BLaER1 (cell line): ENCODE results near the gene HBS1L.

Experiments used
- H3K27ac ChIP-seq: shearing (Covaris generic); formaldehyde crosslinking; 2 replicates; pipeline ENCODE4 v1.8.1; 2022
- H3K27me3 ChIP-seq: shearing (Covaris generic); formaldehyde crosslinking; 2 replicates; pipeline ENCODE4 v1.8.1; 2022
- H3K36me3 ChIP-seq: shearing (Covaris generic); formaldehyde crosslinking; 2 replicates; pipeline ENCODE4 v1.8.1; 2022
- H3K4me1 ChIP-seq: shearing (Covaris generic); formaldehyde crosslinking; 2 replicates; pipeline ENCODE4 v1.8.1; 2022
- H3K4me2 ChIP-seq: shearing (Covaris generic); formaldehyde crosslinking; 2 replicates; pipeline ENCODE4 v1.8.1; 2022
- H3K4me3 ChIP-seq: shearing (Covaris generic); formaldehyde crosslinking; 2 replicates; pipeline ENCODE4 v1.8.1; 2022
- H3K9ac ChIP-seq: shearing (Covaris generic); formaldehyde crosslinking; 2 replicates; pipeline ENCODE4 v1.8.1; 2022
- H3K9me3 ChIP-seq: shearing (Covaris generic); formaldehyde crosslinking; 2 replicates; pipeline ENCODE4 v1.8.1; 2022
- H4K20me1 ChIP-seq: shearing (Covaris generic); formaldehyde crosslinking; 2 replicates; pipeline ENCODE4 v1.8.1; 2022
- Cebpa-rat ChIP-seq: shearing (Covaris generic); IDR thresholded peaks from 2 replicates; pipeline ENCODE4 v1.8.1; 2022

Gene HBS1L

DNA sequence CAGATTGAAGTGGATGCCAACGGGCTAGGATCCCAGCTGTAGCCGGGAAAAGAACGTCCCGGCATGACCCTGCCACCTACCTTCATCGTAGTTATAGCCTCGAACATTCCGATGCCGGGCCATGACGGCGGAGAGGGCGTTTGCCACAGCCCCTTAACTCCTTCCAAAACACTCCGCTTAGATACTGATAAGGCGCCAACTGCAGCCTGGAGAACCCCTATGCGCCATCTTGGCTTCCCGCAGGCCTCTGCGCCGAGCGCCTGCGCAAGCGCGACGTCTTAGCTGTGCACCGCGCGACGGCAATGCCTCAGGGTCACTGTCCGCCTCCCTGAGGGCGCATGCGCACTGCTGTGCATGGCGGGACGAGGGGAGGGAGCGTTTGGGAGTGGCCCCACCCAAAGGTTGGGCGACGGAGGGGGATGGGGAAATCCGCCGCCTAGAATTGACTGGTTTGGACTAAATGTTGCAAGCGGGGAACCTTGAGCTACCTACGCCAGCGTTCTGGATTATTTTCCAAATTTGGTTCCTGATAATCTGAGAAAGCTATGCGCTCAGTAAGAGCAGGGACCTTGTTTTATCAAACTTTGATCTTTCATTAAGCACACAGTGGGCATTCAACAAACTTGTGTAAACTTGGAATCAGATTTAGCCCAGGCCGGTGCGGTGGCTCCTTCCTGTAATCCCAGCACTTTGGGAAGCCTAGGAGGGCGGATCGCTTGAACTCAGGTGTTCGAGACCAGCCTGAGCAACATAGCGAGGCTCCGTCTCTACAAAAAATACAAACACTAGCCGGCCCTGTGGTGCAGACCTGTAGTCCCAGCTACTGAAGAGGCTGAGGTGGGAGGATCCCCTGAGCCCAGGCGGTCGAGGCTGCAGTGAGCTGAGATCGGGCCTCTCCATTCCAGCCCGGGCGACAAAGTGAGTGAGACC lies at the start of gene HBS1L:
TSS of gene HBS1L (minus strand) at position 254 of the 930 bp plus-strand sequence. CDS start at position 123, 131 bp downstream.
- peak within 1 kb of the TSS; percentile 96 for H3K9ac ChIP-seq
- peaks cover 42% of the 10 kb centered on the region for H3K4me1 ChIP-seq
- no peaks in the 10 kb centered on the region for H3K9me3 ChIP-seq
- H3K4me2 ChIP-seq = peak within 1 kb of the TSS; percentile 90
- H4K20me1 ChIP-seq = peaks cover 37% of the 10 kb centered on the region
- H3K4me3 ChIP-seq = peak within 1 kb of the TSS; percentile 86
- no peak for TF ChIP-seq Cebpa-rat
- H3K27me3 ChIP-seq = no peaks in the 10 kb centered on the region
- peak within 1 kb of the TSS; percentile 92 for H3K27ac ChIP-seq
- H3K36me3 ChIP-seq = peaks cover 20% of the 10 kb centered on the region

DNA sequence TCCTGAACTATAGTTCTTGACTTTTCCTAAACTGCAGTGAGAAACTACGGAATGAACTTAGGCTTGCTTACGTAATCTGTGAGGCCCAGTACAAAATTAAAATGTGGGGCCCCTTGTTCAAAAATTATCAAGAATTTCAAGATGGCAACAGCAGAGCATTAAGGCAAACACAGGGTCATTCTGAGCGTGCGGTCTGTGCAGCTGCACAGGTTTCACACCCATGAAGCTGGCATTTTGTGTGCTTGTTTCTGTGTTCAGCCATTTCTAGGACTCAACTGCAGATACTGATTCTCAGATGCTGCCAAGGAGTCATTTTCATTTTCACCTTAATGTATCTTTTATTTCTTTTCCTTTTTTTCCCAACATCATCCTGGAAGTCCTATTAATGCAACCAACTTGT lies 49.6 kb upstream of the HBS1L start:
- peak overlapping the region; percentile 49; the same call in 1 of the 2 replicates for H3K9ac ChIP-seq
- H3K36me3 ChIP-seq = no peaks in the 10 kb centered on the region
- H3K4me2 ChIP-seq = peak overlapping the region; percentile 76
- H3K27me3 ChIP-seq = no peaks in the 10 kb centered on the region
- no peaks in the 10 kb centered on the region for H4K20me1 ChIP-seq
- H3K27ac ChIP-seq = peak overlapping the region; percentile 91
- no peak for TF ChIP-seq Cebpa-rat
- H3K4me3 ChIP-seq = no peak overlapping the region
- H3K9me3 ChIP-seq = peaks cover 32% of the 10 kb centered on the region
- peaks cover 94% of the 10 kb centered on the region for H3K4me1 ChIP-seq

DNA sequence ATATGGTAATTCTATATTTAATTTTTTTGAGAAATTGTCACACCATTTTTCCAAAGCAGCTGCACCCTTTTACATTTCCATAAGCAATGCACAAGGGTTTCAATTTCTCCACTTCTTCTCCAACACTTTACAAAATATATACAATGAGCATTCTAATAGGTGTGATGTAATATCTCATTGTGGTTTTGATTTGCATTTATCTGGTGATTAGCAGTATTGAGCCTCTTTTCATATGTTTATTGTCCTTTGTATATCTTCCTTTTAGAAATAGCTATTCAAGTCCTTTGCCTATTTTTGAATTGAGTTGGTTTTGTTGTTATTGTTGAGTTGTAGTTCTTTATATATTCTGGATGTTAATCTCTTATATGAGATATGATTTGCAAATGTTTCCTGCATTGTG lies 47.6 kb upstream of the HBS1L start:
- H3K9ac ChIP-seq = no peak overlapping the region
- peaks cover 84% of the 10 kb centered on the region for H3K4me1 ChIP-seq
- peaks cover 22% of the 10 kb centered on the region for H3K9me3 ChIP-seq
- peak overlapping the region; percentile 91 for H3K27ac ChIP-seq
- H3K27me3 ChIP-seq = no peaks in the 10 kb centered on the region
- no peak overlapping the region for H3K4me3 ChIP-seq
- H3K4me2 ChIP-seq = peak overlapping the region; percentile 76
- TF ChIP-seq Cebpa-rat = no peak
- no peaks in the 10 kb centered on the region for H4K20me1 ChIP-seq
- H3K36me3 ChIP-seq = no peaks in the 10 kb centered on the region

DNA sequence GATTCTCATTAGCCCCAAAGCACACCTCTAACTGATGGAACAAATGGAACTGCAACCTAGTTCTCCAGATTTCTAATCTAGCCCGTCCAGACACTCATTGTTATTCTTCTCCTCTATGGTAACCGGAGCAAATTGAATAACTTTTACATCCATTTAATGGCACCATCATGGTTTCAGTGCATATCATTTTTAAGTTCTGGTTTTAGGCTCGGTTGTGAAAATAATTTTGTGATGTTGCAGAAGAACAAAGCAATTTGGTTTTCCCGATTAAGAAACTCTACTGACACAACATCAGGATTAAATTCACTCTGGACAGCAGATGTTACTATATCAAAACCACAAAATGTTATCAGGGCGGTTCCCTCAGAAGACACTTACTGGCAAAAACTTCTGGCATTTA lies 42.5 kb upstream of the HBS1L start:
- H3K4me2 ChIP-seq = no peak overlapping the region
- no peak overlapping the region for H3K9ac ChIP-seq
- peaks cover 25% of the 10 kb centered on the region for H3K9me3 ChIP-seq
- H3K36me3 ChIP-seq = no peaks in the 10 kb centered on the region
- H4K20me1 ChIP-seq = no peaks in the 10 kb centered on the region
- peaks cover 73% of the 10 kb centered on the region for H3K4me1 ChIP-seq
- TF ChIP-seq Cebpa-rat = no peak
- H3K27me3 ChIP-seq = no peaks in the 10 kb centered on the region
- H3K4me3 ChIP-seq = no peak overlapping the region
- H3K27ac ChIP-seq = no peak overlapping the region

DNA sequence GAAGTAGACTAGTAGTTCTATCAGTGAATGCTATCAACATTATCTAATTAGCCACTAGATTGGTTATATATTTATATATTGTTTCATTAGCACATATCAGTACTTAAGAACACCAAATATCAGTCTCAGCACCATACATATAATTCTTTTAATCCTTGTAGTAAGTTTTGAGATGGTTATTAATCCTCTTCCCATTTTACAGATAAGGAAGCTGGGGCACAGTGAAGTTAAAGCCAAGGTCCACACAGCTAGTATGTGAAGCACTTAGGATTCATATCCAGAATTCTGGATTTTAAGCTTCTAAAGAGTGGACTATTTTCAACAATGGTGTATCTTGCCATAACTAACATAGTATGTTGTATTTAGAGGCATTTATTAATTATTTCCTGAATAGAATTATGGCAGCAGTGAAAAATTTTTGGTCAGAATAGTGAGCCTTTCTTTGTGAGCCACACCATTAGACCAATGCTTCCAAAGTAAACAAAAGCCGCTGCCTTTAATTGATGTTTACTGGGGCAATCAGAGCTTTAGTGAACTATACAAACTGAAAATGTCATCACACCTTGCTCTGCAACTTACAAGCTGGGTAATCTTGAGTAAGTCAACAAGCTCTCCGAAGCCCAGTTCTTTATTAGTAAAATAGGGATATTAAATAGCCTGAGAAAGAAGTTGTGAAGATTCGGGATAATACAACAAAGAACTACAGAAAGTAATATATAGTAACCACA lies 41.9 kb upstream of the HBS1L start:
- Histone ChIP-seq H3K9ac (no peak overlapping the region), H3K4me3 (no peak overlapping the region), H4K20me1 (no peaks in the 10 kb centered on the region), H3K4me1 (peaks cover 73% of the 10 kb centered on the region), H3K36me3 (no peaks in the 10 kb centered on the region), H3K9me3 (peaks cover 24% of the 10 kb centered on the region), H3K4me2 (no peak overlapping the region), H3K27me3 (no peaks in the 10 kb centered on the region), H3K27ac (no peak overlapping the region)
- TF ChIP-seq Cebpa-rat = no peak

DNA sequence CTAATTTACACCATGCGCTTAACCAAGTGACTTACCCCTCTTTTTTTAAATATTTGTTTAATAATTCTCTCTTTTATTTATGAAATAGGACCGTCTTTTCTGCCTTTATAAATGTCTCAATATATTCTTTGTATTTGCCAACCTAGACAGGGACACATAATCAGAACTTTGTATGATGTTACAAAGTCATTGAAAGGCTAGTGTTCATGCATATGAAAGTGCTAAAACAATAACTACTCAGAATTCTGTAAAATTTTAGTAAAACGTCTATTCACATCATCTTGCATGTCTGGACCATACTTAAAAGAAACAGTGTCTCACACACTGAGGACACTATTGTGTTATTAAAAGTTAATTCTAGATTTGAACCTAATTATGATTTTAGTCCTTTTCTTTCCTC lies 41.1 kb upstream of the HBS1L start:
- peaks cover 16% of the 10 kb centered on the region for H3K9me3 ChIP-seq
- no peak overlapping the region for H3K9ac ChIP-seq
- no peak overlapping the region for H3K27ac ChIP-seq
- no peak overlapping the region for H3K4me2 ChIP-seq
- no peak for TF ChIP-seq Cebpa-rat
- no peak overlapping the region for H3K4me3 ChIP-seq
- no peaks in the 10 kb centered on the region for H4K20me1 ChIP-seq
- peaks cover 73% of the 10 kb centered on the region for H3K4me1 ChIP-seq
- H3K27me3 ChIP-seq = no peaks in the 10 kb centered on the region
- H3K36me3 ChIP-seq = no peaks in the 10 kb centered on the region

DNA sequence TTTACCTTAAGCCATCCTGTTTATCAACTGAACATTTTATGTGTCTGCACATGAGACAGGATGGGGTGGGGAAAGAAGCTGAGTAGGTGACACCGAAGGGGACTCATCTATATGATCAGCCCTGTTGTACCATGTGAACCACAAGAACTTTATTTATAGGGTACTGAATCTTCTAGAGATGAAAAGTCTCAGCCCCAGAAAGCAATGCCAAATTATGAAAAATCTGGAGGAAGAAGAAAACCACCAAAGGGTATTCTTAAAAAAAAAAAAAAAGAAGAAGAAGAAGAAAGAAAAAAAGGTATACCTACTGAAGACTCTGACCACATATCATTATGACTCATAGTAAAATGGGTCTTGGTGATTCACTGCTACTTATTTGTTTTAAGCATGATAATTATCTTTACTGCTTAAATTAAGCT lies 39.8 kb upstream of the HBS1L start:
- Histone ChIP-seq H3K9me3 (peaks cover 5% of the 10 kb centered on the region; the same call in 1 of the 2 replicates), H3K9ac (no peak overlapping the region), H3K4me3 (no peak overlapping the region), H4K20me1 (no peaks in the 10 kb centered on the region), H3K27me3 (no peaks in the 10 kb centered on the region), H3K4me2 (peak overlapping the region; percentile 51), H3K4me1 (peaks cover 78% of the 10 kb centered on the region), H3K27ac (no peak overlapping the region), H3K36me3 (no peaks in the 10 kb centered on the region)
- no peak for TF ChIP-seq Cebpa-rat

DNA sequence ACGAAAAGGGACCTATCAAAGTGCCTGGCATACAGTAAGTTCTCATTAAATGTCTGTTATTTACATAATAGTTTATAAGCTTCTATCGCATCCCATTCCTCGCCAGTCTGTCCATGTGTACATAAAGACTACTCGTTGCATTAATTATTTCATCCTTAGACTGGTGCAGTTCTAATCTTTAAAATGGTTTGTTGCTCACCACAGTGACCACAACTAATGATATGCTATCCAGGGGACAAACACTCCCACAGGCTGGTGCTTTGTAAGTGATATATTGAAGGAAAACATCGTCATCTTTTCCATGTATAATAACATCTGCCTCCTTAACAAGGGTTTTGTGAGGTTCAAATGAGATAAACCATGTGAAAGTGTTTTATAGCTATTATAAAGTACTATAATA lies 39.0 kb upstream of the HBS1L start:
- peaks cover 5% of the 10 kb centered on the region; the same call in 1 of the 2 replicates for H3K9me3 ChIP-seq
- no peak for TF ChIP-seq Cebpa-rat
- H3K27me3 ChIP-seq = no peaks in the 10 kb centered on the region
- peaks cover 82% of the 10 kb centered on the region for H3K4me1 ChIP-seq
- no peaks in the 10 kb centered on the region for H4K20me1 ChIP-seq
- no peak overlapping the region for H3K4me3 ChIP-seq
- peak overlapping the region; percentile 51 for H3K4me2 ChIP-seq
- no peak overlapping the region for H3K9ac ChIP-seq
- no peaks in the 10 kb centered on the region for H3K36me3 ChIP-seq
- 0 out of 2 replicates have a peak overlapping the region, but pooled peaks have one; percentile 91 for H3K27ac ChIP-seq

DNA sequence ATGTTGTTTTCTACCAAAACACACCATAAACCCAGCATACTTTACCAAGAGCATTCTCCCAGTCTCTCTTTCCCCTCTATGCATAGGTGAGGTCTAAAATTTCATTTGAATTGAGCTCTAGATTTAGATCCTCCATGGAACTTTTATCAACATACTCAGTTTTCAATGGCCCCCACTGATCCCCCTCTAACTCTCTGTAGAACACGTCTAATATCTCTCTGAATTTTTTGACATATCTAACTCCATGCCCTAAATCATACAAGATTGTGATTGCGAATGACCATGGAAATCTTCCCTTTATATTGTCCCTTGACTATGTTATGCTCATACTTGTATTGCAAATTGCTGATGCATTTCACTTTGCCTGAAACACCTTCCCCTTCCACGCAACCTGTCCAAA lies 38.1 kb upstream of the HBS1L start:
- Histone ChIP-seq H3K27ac (peak overlapping the region; percentile 91), H3K9me3 (peaks cover 5% of the 10 kb centered on the region; the same call in 1 of the 2 replicates), H3K27me3 (no peaks in the 10 kb centered on the region), H4K20me1 (no peaks in the 10 kb centered on the region), H3K4me1 (peaks cover 85% of the 10 kb centered on the region), H3K36me3 (no peaks in the 10 kb centered on the region), H3K9ac (no peak overlapping the region), H3K4me2 (peak overlapping the region; percentile 51), H3K4me3 (no peak overlapping the region)
- TF ChIP-seq Cebpa-rat = no peak
